CD1c-positive myeloid dendritic cell (primary cell): ENCODE results near the gene GPR160.
"Not testable (repeated sequence)": the region's sequence is repeated elsewhere in the genome, so short reads cannot be mapped to it uniquely, and the experiment has no call there.

Source experiments
- DNase-seq: peaks from one replicate; pipeline ENCODE4 v3.0.0-alpha.2; 2016; ENCODE audit errors: extremely low spot score

GPR160 gene, protein sequence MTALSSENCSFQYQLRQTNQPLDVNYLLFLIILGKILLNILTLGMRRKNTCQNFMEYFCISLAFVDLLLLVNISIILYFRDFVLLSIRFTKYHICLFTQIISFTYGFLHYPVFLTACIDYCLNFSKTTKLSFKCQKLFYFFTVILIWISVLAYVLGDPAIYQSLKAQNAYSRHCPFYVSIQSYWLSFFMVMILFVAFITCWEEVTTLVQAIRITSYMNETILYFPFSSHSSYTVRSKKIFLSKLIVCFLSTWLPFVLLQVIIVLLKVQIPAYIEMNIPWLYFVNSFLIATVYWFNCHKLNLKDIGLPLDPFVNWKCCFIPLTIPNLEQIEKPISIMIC

DNA sequence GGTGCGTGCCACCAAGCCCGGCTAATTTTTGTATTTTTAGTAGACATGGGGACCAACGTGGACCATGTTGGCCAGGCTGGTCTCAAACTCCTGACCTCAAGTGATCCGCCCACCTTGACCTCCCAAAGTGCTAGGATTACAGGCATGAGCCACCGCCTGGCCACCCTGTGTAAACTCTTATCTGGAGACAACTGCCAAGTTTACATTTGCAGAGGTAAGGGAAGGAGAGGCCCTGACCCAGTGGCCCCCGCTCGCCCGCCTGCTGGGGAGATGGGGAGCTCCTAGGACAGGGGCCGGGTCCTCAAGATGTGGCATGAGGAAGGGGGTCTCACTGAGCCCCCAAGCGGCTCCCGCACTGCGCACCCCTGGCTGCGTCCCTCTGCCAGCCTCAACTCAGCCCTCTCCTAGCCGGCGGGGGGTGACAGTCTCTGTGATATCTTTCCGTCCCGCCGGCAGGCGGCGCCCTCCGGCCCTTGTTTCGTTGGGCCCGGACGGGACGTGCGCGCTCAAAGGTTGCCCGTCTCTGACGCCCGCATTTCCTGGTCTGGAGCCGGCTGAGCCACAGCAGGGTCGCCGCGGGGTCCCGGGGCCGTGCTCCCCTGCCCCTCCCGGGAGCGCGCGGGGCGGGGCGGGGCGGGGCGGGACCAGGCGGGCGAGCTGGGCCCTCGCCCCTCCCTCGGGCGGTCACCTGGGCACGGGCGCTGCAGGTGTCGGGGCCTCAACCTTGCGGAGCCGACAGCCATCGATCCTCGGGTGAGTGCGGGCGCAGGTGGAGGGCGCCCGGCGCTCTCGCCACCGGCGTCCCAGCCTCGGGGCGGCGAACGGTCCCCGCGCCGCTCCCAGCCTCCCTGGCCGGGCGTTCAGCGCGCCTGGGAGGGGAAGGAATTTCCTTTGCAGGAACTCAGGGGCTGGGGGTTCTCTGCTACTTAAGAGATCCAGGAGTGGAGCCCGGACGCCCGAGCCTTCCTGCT lies at the start of gene GPR160:
TSS of gene GPR160 (plus strand) at position 533 of the 971 bp plus-strand sequence. CDS start 45,978 bp downstream, outside the sequence.
- peak; percentile 90 for DNase-seq

DNA sequence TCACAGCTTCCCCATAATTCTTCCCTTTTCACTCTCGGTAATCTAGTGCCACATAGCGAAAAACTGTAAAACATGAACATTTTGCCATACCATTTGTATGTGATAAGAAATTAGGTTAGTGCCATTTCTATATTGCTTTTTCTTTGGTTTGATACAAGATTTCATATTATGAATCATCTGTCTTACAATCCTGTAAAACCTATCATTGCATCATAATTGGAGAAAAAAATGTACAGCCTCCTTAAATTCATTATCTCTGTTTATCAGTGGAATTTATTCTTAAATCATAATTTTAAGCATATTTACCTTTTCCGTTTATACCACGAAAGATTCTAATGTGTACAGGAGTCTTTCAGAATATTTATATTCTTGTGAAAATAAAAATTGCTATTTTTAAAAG lies 47.4 kb upstream of the GPR160 start:
- no peak for DNase-seq

DNA sequence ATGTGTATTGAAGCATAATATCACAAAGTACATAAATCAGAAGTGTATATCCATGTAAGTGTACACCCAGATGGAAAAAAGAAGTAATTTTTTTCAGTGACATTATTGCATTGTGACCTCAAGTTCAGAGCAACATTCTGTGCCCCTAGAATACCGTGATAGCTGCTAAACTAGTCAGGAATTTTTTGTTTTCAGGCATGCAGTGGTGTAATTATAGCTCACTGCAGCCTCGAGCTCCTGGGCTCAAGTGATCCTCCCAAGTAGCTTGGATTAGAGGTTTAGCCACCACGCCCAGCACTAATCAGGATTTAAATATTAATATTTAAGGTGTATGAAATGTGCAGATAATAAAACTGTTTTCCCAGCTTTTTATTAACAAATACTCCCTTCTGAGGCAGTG lies 45.6 kb upstream of the GPR160 start:
- no peak for DNase-seq

DNA sequence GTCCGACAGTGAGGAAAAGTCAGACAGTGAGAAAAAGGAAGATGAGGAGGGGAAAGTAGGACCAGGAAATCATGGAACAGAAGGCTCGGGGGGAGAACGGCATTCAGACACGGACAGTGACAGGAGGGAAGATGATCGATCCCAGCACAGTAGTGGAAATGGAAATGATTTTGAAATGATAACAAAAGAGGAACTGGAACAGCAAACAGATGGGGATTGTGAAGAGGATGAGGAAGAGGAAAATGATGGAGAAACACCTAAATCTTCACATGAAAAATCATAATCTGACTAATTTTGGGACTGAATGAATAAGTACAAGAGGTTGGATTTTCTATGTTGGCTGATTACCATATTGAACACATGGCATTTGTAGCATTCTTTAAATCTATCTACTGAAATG lies 45.0 kb upstream of the GPR160 start:
- DNase-seq = no peak

DNA sequence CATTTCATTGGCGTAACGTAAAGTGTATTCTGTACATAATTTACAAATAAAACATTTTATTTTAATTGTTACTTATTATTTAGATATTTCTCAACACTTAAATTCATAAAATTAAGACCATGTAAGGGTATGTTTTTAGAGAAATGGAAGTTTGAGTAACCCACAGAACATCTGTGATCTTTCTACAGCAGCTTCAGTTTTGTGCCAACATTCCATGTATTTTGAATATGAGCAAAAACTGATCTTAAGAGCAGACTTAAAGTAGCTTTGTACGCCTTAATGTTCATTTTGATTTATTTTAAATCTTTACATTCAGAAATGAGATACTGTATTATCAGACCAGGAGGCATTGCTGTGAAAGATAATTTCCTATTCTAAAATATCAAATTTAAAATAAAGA lies 44.0 kb upstream of the GPR160 start:
- no peak for DNase-seq

DNA sequence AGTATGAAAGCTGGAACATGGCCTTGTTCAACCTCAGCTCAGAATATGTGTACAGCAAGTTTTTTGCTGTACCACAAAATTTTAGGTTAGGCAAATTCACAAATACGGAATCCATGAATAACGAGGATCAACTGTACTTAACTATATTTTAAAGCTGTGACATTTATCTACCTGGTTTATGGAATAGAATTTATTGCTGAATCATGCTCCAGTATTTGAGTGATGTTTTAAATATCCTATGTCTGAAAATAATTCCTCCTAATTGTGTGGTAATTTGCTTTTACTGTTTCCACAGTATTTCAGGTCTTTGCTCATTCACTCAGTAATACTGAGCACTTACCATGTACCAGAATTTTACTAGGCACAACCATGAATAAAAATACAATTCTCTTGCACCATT lies 41.7 kb upstream of the GPR160 start:
- DNase-seq = no peak

DNA sequence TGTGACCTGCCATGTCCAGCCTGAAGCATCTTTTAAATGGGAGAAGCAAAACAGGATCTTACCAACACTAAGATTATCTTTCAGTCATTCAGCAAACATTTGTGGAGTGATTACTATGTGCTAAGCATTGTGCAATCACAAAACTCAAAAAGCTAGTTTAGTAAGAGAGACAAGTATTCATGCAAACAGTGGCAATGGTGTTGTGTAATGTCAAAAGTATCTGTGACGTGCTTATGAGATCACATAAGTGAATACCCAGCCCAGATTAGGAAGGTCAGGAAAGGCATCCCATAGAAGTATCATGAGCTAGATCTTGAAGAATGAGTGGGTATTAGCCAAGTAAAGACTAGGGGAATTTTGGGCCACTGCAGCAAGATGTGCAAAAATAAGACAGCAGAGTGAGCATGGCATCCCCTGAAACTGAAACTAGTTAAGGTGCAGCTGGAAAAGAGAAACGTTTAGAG lies 39.1 kb upstream of the GPR160 start:
- DNase-seq = no peak

DNA sequence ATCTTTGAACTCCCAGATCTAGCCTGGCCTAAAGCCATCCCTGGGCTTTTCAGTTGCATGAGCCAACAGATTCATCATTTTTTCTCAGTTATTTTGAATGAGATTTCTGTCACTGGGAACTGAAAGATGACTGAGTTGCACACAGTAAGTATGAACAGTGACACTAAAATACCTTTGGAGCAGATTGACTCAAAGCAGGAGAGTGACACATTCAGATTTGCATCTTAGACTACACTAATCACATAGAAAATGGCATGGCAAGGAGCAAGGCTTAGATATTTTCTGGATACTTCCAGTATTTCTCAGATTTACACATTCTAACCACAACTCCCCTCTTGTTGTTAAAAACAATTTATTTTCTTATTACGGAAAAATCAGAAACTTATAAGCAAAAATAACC lies 38.4 kb upstream of the GPR160 start:
- no peak for DNase-seq

DNA sequence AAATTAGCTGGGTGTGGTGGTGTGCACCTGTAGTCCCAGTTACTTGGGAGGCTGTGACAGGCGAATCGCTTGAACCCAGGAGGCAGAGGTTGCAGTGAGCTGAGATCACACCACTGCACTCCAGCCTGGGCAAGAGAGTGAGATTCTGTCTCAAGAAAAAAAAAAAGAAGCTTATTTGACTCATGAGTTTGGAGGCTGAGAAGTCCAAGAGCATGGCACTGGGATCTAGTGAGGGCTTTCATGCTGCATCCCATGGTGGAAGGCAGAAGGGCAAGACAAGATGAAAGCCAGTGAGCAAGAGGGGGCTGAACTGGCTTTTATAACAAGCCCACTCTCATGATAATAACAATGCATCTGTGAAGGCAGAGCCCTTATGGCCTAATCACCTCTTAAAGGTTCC lies 37.7 kb upstream of the GPR160 start:
- DNase-seq = no peak

DNA sequence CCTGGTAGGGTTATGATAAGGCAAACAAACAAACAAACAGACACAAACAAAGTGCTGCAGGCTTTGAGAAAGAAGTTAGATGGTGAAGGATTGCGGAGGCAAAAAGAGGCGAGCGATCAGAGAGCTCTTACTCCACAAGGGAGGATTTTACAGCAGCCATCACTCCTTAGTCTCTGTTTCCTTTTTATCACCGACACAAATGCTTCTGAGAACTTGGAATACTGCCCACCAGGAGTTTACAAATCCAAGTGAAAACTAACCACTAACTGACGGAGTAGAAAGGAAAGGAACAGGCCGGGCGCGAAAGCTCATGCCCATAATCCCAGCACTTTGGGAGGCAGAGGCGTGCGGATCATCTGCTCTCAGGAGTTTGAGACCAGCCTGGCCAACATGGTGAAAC lies 35.6 kb upstream of the GPR160 start:
- DNase-seq = no peak

DNA sequence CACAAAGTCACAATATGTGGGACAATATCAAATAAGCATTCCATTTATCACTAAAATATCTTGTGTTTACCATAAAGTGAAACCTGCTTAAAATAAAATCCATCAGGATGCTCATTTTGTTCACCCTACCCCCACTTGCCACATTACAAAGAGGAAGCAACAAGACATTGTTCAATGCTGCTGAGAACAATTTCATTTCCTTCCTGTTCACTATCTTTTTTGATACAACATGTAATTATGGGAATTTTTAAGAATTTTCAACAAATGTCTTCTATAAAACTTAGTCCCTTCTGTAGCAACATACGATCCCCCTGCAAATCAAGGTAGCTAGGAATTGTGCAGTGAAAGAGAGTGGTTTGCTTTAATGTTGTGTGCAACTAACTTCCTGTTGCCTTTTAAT lies 34.9 kb upstream of the GPR160 start:
- DNase-seq = peak; percentile 18

DNA sequence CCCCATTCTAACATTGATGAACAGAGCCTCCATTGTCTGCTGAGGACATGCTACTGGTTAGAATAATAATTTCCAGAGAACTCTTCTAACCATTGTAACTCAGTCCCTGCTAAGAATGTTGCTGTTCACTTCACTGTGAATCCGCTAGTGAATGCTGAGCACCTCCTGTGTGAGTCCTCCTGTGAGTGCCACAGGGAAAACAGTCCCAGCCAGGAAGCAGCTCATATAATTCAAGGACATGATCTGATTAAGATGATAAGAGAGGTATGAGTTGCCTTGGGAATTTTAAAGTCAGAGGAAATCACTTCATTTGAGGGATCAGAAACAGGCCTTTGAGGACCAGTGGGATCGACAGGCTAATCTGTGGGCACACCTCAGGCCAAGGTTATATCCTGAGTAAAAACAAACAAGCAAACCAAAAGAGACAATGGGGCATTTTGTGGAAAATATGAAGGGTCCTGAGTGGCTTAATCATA lies 33.9 kb upstream of the GPR160 start:
- DNase-seq = no peak

DNA sequence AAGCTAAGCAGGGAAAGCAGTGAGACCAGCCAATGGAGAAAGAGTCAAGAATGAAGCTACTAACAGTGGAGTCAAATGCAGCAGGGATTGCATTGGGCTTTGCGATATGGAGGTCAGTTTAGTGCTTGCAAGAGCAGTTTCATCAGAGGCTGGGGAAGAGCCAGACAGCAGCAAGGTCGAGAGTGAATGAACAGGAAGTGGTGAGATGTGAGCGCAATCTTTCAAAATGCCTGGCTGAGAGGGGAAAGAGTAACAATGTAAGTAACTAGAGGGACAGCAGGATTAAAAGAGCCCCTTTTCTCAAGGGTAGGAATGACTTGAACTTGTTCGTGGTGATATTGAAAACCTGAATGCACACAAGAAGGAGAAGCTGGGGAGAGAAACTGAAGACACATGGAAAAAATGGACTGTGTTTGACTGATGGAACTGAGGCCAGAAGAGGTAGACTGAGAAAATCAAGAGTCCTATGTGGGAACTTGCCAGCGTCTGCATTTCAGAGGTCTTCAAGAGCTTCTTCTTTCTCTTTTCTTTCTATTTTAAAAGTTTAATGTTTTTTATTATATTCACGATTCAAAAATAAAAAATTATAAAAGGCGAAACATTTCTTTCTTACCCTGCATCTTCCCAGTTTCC lies 30.6 kb upstream of the GPR160 start:
- DNase-seq = peak; percentile 39

DNA sequence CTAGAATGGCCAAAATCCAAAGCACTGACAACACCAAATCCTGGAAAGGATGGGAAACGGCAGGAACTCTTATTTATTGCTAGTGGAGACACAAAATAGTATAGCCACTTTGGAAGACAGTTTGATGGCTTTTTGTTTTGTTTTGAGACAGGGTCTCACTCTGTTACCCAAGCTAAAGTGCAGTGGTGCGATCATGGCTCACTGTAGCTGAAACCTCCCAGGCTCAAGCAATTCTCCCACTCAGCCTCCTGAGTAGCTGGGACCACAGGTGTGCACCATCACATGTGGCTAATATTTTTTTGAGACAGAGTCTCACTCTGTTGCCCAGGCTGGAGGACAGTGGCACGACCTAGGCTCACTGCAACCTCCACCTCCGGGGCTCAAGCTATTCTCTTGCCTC lies 27.3 kb upstream of the GPR160 start:
- no peak for DNase-seq

DNA sequence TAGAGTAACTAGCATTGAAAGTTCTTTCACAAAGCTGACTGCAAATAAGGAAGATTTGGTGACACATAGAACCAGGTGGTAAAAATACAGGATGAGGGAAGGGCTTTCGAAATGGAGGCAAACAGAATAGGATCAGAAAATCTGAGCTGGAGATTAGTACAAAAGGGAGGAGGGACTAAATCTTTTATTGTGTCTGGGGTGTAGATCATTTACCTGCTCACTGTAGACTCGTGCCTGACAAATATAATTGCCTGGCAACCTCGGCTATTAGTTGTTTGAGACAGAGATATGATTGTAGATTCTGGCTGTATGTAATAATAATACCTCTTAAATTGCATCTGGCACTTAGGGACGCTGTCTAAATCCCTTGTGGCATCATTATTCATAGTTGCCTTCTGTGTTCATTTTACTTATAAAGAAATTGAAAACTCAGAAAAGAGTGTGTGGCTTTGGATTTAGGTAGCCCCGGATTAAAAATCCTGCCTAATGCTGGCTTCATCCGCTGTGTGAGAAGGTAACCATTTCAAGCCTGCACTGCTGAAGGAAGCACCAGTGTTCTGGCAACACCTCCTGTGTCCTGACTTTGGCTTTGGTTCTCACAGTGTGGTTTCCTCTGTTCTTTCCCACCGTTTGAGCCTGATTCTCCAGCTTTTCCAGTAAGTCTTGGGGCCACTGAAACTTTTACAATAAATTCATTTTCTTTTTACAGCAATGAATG lies 25.0 kb upstream of the GPR160 start:
- DNase-seq = no peak

DNA sequence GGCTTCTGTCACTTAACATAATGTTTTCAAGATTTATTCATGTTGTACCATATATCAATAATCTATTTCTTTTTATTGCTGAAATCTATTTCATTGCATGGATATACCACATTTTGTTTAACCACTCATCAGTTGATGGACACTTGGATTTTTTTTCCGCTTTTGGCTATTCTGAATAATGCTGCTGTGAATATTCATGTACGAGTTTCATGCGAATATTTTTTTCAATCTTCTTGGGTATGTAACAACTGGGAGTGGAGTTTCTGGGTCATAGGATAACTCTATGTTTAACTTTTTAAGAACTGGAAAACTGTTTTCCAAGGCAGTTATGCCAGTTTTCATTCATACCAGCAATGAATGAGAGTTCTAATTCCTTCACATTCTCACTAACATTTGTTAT lies 21.7 kb upstream of the GPR160 start:
- no peak for DNase-seq

DNA sequence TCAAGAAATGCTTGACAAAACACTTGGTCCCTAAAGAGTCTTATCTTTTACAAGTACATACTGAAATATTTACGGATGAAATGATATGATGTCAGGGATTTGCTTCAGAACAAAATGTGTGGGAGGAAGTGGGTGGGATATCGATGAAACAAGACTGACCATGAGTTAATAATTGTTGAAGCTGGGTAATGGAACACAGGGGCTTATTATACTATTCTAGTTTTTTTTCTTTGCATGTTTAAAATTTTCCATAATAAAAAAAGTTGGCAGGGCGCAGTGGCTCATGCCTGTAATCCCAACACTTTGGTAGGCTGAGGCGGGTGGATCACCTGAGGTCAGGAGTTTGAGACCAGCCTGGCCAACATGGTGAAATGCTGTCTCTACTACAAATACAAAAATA lies 18.5 kb upstream of the GPR160 start:
- DNase-seq = not testable (repeated sequence)

DNA sequence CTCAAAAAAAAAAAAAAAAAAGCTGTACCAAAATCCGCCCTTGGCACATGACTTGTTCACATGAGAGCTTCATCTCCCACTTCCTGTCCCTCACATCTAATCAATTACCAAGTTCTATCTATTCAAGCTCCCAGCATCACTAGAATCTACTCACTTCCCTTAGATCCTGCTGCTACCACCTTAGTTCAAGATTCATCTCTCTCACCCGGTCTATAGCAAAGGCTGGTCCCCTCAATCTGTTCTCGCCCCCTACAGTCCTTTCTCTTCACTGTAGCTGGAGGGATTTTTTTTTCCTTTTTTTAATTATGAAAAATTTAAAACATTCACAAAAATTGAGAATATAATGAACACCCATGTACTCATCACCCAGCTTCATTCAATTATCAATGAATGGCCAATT lies 16.7 kb upstream of the GPR160 start:
- no peak for DNase-seq

DNA sequence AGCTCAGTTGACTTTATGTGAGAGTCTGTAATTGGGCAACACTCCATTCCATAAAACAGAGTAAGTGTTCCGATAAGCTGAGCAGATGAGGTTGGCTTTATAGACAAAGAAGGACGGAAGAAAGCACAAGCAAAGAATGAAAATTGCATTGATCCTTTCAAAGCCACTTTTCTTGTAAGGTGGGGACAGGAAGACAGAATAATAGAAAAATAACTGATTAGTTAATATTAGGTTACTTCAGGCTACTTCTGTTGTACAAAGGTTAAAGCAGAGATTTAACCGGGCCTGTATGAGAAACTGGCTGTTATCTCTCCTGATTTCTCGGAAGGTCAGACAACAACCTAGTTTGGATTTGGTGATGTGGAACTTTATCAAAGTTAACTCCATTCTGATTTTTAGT lies 15.5 kb upstream of the GPR160 start:
- no peak for DNase-seq

DNA sequence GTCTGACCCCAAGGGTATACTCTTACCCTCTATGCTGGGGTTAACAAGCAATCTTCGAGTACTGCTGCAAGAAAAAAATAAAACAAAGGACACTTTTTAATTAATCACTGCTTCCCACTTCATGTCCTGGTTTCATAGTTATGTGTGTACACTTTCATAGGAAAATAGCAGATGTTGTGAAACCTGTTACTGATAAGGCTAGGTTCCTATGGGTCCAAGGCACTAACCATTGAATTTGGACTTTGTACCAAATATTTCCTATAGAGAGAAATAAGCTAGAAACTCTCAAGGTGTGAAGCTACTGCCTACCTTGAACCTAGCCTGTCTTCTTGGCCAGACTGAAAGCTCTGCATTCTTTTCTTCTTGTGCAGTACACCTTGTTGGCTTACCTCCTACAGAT lies 14.6 kb upstream of the GPR160 start:
- no peak for DNase-seq

DNA sequence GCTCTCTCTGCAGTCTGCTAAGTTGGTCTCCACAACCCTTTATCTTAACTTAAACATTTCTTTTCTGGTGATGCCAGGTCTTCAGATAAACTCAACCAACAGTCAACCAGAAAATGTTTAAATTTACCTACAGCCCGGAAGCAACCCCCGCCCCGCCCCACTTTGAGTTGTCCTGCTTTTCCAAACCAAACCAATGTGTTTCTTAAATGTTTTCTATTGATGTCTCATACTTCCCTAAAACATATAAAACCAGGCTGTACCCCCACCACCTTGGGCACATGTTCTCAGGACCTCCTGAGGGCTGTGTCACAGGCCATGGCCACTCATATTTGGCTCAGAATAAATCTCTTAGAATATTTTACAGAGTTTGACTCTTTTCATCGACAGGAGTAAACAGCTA lies 13.2 kb upstream of the GPR160 start:
- no peak for DNase-seq
